SK-N-SH (cell line): ENCODE measurements around the gene JMJD8. TPM values are rescaled to one million over a fixed set of nuclear protein-coding genes. Genes with fewer than 3 reads are reported as not detected.

Source experiments
- CTCF ChIA-PET: fragments of 300-600, 350-600 bp; formaldehyde crosslinking; extraction: SDS; loops from one replicate; lab custom pipeline; 2021; lab: Yijun Ruan, JAX
- POLR2A ChIA-PET: fragments of 350-600 bp; sonication (Branson Sonifier 250); formaldehyde crosslinking; extraction: SDS; loops from one replicate; lab custom pipeline; 2020; ENCODE audit warnings: antibody characterized with exemption, inconsistent platforms; lab: Yijun Ruan, JAX
- DNase-seq: peaks from one replicate; pipeline ENCODE4 v3.0.0; 2012
- H2AFZ ChIP-seq: fragments of 200-600 bp; sonication (generic); 2 replicates; pipeline ENCODE4 v1.8.1; 2016; ENCODE audit warnings: antibody characterized with exemption, mild to moderate bottlenecking, low read depth
- H3F3A ChIP-seq: fragments of 200-600 bp; sonication (generic); replicated peaks from 2 replicates; pipeline ENCODE3; 2016; ENCODE audit warnings: antibody characterized with exemption, mild to moderate bottlenecking; ENCODE audit not compliant: insufficient read depth
- H3K27ac ChIP-seq, 2 experiments: fragments of 200-500 bp in 1 of 2; fragments of 200-600 bp in 1 of 2; sonication (Bioruptor generic) in 1 of 2; sonication (generic), shearing (Covaris generic) in 1 of 2; 2 replicates each; pipeline versions ENCODE4 v1.5.1 to v1.6.1; 2014 to 2016; ENCODE audit warnings: low read depth in 2 of 2, inconsistent platforms in 1 of 2, low read length in 1 of 2, mild to moderate bottlenecking in 1 of 2, mixed read lengths in 1 of 2
- H3K27me3 ChIP-seq: fragments of 200-600 bp; sonication (generic), shearing (Covaris generic); 2 replicates; pipeline ENCODE4 v1.6.1; 2016; ENCODE audit warnings: mixed run types; ENCODE audit not compliant: insufficient read depth
- H3K36me3 ChIP-seq, 2 experiments: fragments of 200-500 bp in 1 of 2; fragments of 200-600 bp in 1 of 2; sonication (Bioruptor generic) in 1 of 2; sonication (generic) in 1 of 2; replicated peaks in 1 of 2; 2 replicates each; pipeline versions ENCODE3 to v1.5.1; 2014 to 2016; ENCODE audit warnings: low read length in 1 of 2, mild to moderate bottlenecking in 1 of 2; ENCODE audit not compliant: insufficient read depth in 2 of 2, control insufficient read depth in 1 of 2
- H3K4me1 ChIP-seq, 2 experiments: fragments of 200-500 bp in 1 of 2; fragments of 200-600 bp in 1 of 2; sonication (Bioruptor generic) in 1 of 2; sonication (generic), shearing (Covaris generic) in 1 of 2; 2 replicates each; pipeline versions ENCODE4 v1.5.1 to v1.6.1; 2014 to 2016; ENCODE audit warnings: low read depth in 1 of 2, low read length in 1 of 2, mixed run types in 1 of 2; ENCODE audit not compliant: insufficient read depth in 2 of 2, control insufficient read depth in 1 of 2
- H3K4me2 ChIP-seq: fragments of 200-600 bp; sonication (generic), shearing (Covaris generic); 2 replicates; pipeline ENCODE4 v1.6.1; 2017; ENCODE audit warnings: mixed run types
- H3K4me3 ChIP-seq, 2 experiments: fragments of 200-500 bp in 1 of 2; fragments of 200-600 bp in 1 of 2; sonication (Bioruptor generic) in 1 of 2; sonication (generic), shearing (Covaris generic) in 1 of 2; 2 replicates each; pipeline versions ENCODE4 v1.5.1 to v1.8.1; 2014 to 2016; ENCODE audit warnings: low read depth in 2 of 2, inconsistent platforms in 1 of 2, low read length in 1 of 2, mild to moderate bottlenecking in 1 of 2, mixed read lengths in 1 of 2, moderate library complexity in 1 of 2
- H3K79me2 ChIP-seq: fragments of 200-600 bp; sonication (generic); 2 replicates; pipeline ENCODE4 v1.8.1; 2017; ENCODE audit warnings: mild to moderate bottlenecking; ENCODE audit not compliant: insufficient read depth
- H3K9ac ChIP-seq: fragments of 200-600 bp; sonication (generic); 2 replicates; pipeline ENCODE4 v1.6.1; 2017; ENCODE audit warnings: mixed run types
- H3K9me2 ChIP-seq: fragments of 200-600 bp; sonication (generic); 2 replicates; pipeline ENCODE4 v1.6.1; 2017; ENCODE audit warnings: mixed run types
- H3K9me3 ChIP-seq: fragments of 200-600 bp; sonication (generic); 2 replicates; pipeline ENCODE4 v1.6.1; 2017; ENCODE audit warnings: mixed run types, mild to moderate bottlenecking, moderate library complexity
- H4K20me1 ChIP-seq: fragments of 200-600 bp; sonication (generic); 2 replicates; pipeline ENCODE4 v1.6.1; 2017; ENCODE audit warnings: mild to moderate bottlenecking, mixed run types; ENCODE audit not compliant: insufficient read depth
- ELF1 ChIP-seq: IDR thresholded peaks from 2 replicates; pipeline ENCODE4 v1.4.0; 2012
- EZH2phosphoT487 ChIP-seq: fragments of 200-600 bp; sonication (generic); IDR thresholded peaks from 2 replicates; pipeline ENCODE4 v1.6.1; 2017; ENCODE audit warnings: low read depth, mixed run types, mild to moderate bottlenecking, antibody characterized with exemption, moderate library complexity, borderline replicate concordance
- FOXM1 ChIP-seq: IDR thresholded peaks from 2 replicates; pipeline ENCODE4 v1.4.0; 2012; ENCODE audit warnings: low read depth, mild to moderate bottlenecking
- GABPA ChIP-seq: IDR thresholded peaks from 2 replicates; pipeline ENCODE4 v1.4.0; 2012; ENCODE audit warnings: low read depth, mild to moderate bottlenecking
- JUND ChIP-seq: IDR thresholded peaks from 2 replicates; pipeline ENCODE4 v1.4.0; 2012
- RAD21 ChIP-seq: IDR thresholded peaks from 2 replicates; pipeline ENCODE4 v1.6.1; 2012; ENCODE audit warnings: mild to moderate bottlenecking, low read length
- RCOR1 ChIP-seq: fragments of 150-350 bp; IDR thresholded peaks from 2 replicates; pipeline ENCODE4 v1.6.1; 2017; ENCODE audit warnings: antibody characterized with exemption, low read length
- REST ChIP-seq: IDR thresholded peaks from 2 replicates; pipeline ENCODE4 v1.6.1; 2012; ENCODE audit warnings: mild to moderate bottlenecking, low read depth, low read length, moderate library complexity
- RXRA ChIP-seq: IDR thresholded peaks from 2 replicates; pipeline ENCODE4 v1.4.0; 2012; ENCODE audit warnings: low read depth, mild to moderate bottlenecking, borderline replicate concordance
- SIN3A ChIP-seq: IDR thresholded peaks from 2 replicates; pipeline ENCODE4 v1.6.1; 2012; ENCODE audit warnings: low read depth, mild to moderate bottlenecking, low read length, moderate library complexity, borderline replicate concordance
- YY1 ChIP-seq: IDR thresholded peaks from 2 replicates; pipeline ENCODE4 v1.4.0; 2012; ENCODE audit warnings: low read depth, mild to moderate bottlenecking
- WGBS: methylation state at CpG from one replicate; pipeline ENCODE4 v1.1.6; 2017; ENCODE audit warnings: low lambda C conversion rate; 5-methylcytosine and 5-hydroxymethylcytosine counted together
- polyA plus RNA-seq, 3 experiments: library from polyadenylated mRNA; depleted of rRNA; stranded (reverse); fragments of >200 nt; gene quantifications; 2 replicates each; pipeline ENCODE4 v1.2.3, GENCODE V29; 2012
- TF ChIP-seq, protein P1 (sequence below): IDR thresholded peaks from 2 replicates; pipeline ENCODE4 v1.4.0; 2012; ENCODE audit warnings: low read depth, borderline replicate concordance

JMJD8 gene
- polyA plus RNA-seq, 1 of the 3 experiments (the other 2 are of a cell fraction) = 67.0 TPM

- peaks cover 30% of the 10 kb centered on the region for H3F3A ChIP-seq
- TF ChIP-seq EZH2phosphoT487 (no peak), REST (no peak), ELF1 (no peak), SIN3A (no peak), RAD21 (no peak), YY1 (no peak), RCOR1 (no peak), RXRA (no peak), FOXM1 (no peak), JUND (no peak), GABPA (no peak)
- TF ChIP-seq, protein P1, sequence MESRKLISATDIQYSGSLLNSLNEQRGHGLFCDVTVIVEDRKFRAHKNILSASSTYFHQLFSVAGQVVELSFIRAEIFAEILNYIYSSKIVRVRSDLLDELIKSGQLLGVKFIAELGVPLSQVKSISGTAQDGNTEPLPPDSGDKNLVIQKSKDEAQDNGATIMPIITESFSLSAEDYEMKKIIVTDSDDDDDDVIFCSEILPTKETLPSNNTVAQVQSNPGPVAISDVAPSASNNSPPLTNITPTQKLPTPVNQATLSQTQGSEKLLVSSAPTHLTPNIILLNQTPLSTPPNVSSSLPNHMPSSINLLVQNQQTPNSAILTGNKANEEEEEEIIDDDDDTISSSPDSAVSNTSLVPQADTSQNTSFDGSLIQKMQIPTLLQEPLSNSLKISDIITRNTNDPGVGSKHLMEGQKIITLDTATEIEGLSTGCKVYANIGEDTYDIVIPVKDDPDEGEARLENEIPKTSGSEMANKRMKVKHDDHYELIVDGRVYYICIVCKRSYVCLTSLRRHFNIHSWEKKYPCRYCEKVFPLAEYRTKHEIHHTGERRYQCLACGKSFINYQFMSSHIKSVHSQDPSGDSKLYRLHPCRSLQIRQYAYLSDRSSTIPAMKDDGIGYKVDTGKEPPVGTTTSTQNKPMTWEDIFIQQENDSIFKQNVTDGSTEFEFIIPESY = no peak
- H3K9me3 ChIP-seq = no peaks in the 10 kb centered on the region
- H3K4me2 ChIP-seq = peak overlapping the region; percentile 95; the same call in 1 of the 2 replicates
- POLR2A ChIA-PET = interaction anchor here (0.6 to 2.8 kb wide), 4 partner anchors 10 to 35 kb away, joined by 4 to 19 read pairs (median 4); partner anchors contain the start of gene ANTKMT
- H3K4me3 ChIP-seq = no peak overlapping the region
- H3K27ac ChIP-seq = peak overlapping the region; percentile 82 to 84; a peak in 3 of 4 replicates
- H3K36me3 ChIP-seq = no peaks in the 10 kb centered on the region
- peaks cover 23 to 38% of the 10 kb centered on the region in 2 experiments; a peak in 2 of 4 replicates for H3K4me1 ChIP-seq
- no peaks in the 10 kb centered on the region for H3K79me2 ChIP-seq
- DNase-seq = no peak
- H2AFZ ChIP-seq = no peak overlapping the region
- no peaks in the 10 kb centered on the region for H3K9me2 ChIP-seq
- H4K20me1 ChIP-seq = no peaks in the 10 kb centered on the region
- no peaks in the 10 kb centered on the region for H3K27me3 ChIP-seq
- H3K9ac ChIP-seq = peak overlapping the region; percentile 60; the same call in 1 of the 2 replicates
- CTCF ChIA-PET = interaction anchor here (0.9 to 22.4 kb wide), 12 partner anchors 9 to 393 kb away, joined by 3 to 358 read pairs (median 5); partner anchors contain the start of genes ANTKMT, CCDC78, CHTF18 and CIAO3
- 73% methylated on average over 12 of the region's 21 CpGs for WGBS
These were observed 26.5 kb upstream of the JMJD8 start for GRCh38 chr16:710500-711075.
